ENCODE data around the gene IGLON5. TPM values are rescaled to one million over a fixed set of nuclear protein-coding genes. Genes with fewer than 3 reads are reported as not detected.

The IGLON5 gene
- total and polyA plus RNA-seq, 2 experiments from 2014 or later = 5.0 to 29.1 TPM

- Histone ChIP-seq H4K20me1 (replicated peaks; ENCODE audit: insufficient read depth) (no peaks in the 10 kb centered on the region), H3F3A (replicated peaks; ENCODE audit: low read depth) (peaks cover 2% of the 10 kb centered on the region; the same call in 1 of the 2 replicates), H3K9me2 (ENCODE audit: insufficient read depth) (peaks cover 10% of the 10 kb centered on the region; the same call in 1 of the 2 replicates), H3K36me3 (ENCODE audit: insufficient read depth) (no peaks in the 10 kb centered on the region; the same call in 1 of the 2 replicates), H3K27ac (ENCODE audit: low read depth) (peak overlapping the region; percentile 50; the same call in 1 of the 2 replicates), H3K4me2 (peak overlapping the region; percentile 65), H3K79me2 (replicated peaks; ENCODE audit: insufficient read depth) (no peaks in the 10 kb centered on the region), H3K4me1 (ENCODE audit: insufficient read depth) (peaks cover 45% of the 10 kb centered on the region), H2AFZ (peak overlapping the region; percentile 70), H3K4me3 (no peak overlapping the region; the same call in 1 of the 2 replicates), H3K27me3 (ENCODE audit: insufficient read depth) (no peaks in the 10 kb centered on the region)
- Mint-ChIP-seq H3K36me3 (ENCODE audit: low read depth) (no peaks in the 10 kb centered on the region), H3K27ac (no peak overlapping the region), H3K4me1 (peaks cover 52% of the 10 kb centered on the region), H3K27me3 (ENCODE audit: insufficient read depth, low read depth, poor library complexity) (peaks cover 11% of the 10 kb centered on the region), H3K9me3 (no peaks in the 10 kb centered on the region; the same call in 1 of the 3 replicates), H3K4me3 (no peak overlapping the region)
- TF ChIP-seq JUNB (IDR thresholded peaks at IDR 0.05; ENCODE audit: unreplicated experiment) = no peak
- TF ChIP-seq CTCF (conservative IDR thresholded peaks at IDR 0.05; ENCODE audit: low read depth in 2 of 2) = peak in 1 of 2 experiments; percentile 23; a peak in 1 of 4 replicates
- DNase-seq (ENCODE audit: low spot score) (peak; percentile 36), ATAC-seq (peak; percentile 16)
These were observed 17.1 kb upstream of the IGLON5 start for GRCh38 chr19:51294211-51294976.

GRCh38 chr19:51294977-51295375 is 16.5 kb upstream of the IGLON5 start:
- Histone ChIP-seq H3K36me3 (ENCODE audit: insufficient read depth) (no peaks in the 10 kb centered on the region; the same call in 1 of the 2 replicates), H3K9me2 (ENCODE audit: insufficient read depth) (peaks cover 10% of the 10 kb centered on the region; the same call in 1 of the 2 replicates), H3K4me1 (ENCODE audit: insufficient read depth) (peaks cover 45% of the 10 kb centered on the region), H3K27ac (ENCODE audit: low read depth) (no peak overlapping the region), H3K79me2 (replicated peaks; ENCODE audit: insufficient read depth) (no peaks in the 10 kb centered on the region), H2AFZ (peak overlapping the region; percentile 70), H3K4me2 (peak overlapping the region; percentile 65; the same call in 1 of the 2 replicates), H4K20me1 (replicated peaks; ENCODE audit: insufficient read depth) (no peaks in the 10 kb centered on the region), H3K4me3 (peak overlapping the region; percentile 4; the same call in 1 of the 2 replicates), H3K27me3 (ENCODE audit: insufficient read depth) (no peaks in the 10 kb centered on the region), H3F3A (replicated peaks; ENCODE audit: low read depth) (peaks cover 2% of the 10 kb centered on the region; the same call in 1 of the 2 replicates)
- Mint-ChIP-seq H3K4me3 (peak overlapping the region; percentile 23; the same call in 1 of the 3 replicates), H3K36me3 (ENCODE audit: low read depth) (no peaks in the 10 kb centered on the region), H3K9me3 (no peaks in the 10 kb centered on the region; the same call in 1 of the 3 replicates), H3K27me3 (ENCODE audit: insufficient read depth, low read depth, poor library complexity) (peaks cover 11% of the 10 kb centered on the region), H3K27ac (no peak overlapping the region), H3K4me1 (peaks cover 52% of the 10 kb centered on the region)
- ATAC-seq (no peak), DNase-seq (ENCODE audit: low spot score) (no peak)
- TF ChIP-seq NANOG (IDR thresholded peaks at IDR 0.05; ENCODE audit: borderline replicate concordance) (no peak), ZNF114 (CRISPR knock-in tag; IDR thresholded peaks at IDR 0.05) (no peak), POLR2AphosphoS5 (IDR thresholded peaks at IDR 0.05; ENCODE audit: low read depth) (no peak), EZH2phosphoT487 (IDR thresholded peaks at IDR 0.05; ENCODE audit: unreplicated experiment) (no peak), EZH2 (IDR thresholded peaks at IDR 0.05; ENCODE audit: low read depth, unreplicated experiment) (no peak), CREB1 (CRISPR knock-in tag; IDR thresholded peaks at IDR 0.05; ENCODE audit: low read depth) (no peak), ZNF331 (CRISPR knock-in tag; IDR thresholded peaks at IDR 0.05; ENCODE audit: low read depth) (no peak), REST (IDR thresholded peaks at IDR 0.05; ENCODE audit: unreplicated experiment) (no peak), ETS1 (IDR thresholded peaks at IDR 0.05) (no peak), STAT1 (IDR thresholded peaks at IDR 0.05; ENCODE audit: unreplicated experiment) (no peak), JUNB (IDR thresholded peaks at IDR 0.05; ENCODE audit: unreplicated experiment) (no peak)

Data from GM23338 (cell line).